ENCODE data around the gene CDS2.
A peak's percentile ranks its signal among the peaks of the same experiment; 100 is the strongest.

DNA sequence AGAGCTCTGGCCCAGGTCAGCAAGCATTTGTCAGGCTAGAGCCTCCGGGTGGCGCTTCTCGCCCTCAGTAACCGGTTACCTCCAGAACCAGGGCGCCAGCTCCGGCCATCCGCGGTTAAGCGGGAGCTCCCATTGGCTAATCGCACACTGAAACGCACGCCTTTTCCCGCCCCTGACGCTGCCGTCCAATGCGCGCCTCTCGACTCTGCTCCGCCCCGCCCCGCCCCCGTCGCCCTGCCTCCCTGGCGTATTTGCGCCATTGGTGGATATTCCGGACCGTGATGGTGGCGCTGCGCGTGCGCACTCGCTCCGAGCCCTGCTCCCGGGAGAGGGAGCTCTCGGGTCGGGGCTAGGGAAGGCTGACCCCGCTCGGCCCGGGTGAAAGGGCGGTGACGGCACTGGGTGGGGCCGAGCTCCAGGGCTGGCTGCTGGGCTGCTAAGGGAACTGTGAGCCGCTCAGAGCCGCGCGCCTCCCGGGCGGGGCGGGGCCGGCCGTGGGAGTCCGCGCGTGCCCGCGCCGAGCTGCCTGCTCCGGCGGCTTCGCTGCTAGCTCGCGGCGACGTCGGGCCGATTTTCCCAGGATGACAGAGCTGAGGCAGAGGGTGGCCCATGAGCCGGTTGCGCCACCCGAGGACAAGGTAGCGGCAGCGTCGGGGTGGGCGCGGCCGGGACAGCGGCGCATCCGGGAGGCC lies at the start of gene CDS2:
- TF ChIP-seq, protein P1, sequence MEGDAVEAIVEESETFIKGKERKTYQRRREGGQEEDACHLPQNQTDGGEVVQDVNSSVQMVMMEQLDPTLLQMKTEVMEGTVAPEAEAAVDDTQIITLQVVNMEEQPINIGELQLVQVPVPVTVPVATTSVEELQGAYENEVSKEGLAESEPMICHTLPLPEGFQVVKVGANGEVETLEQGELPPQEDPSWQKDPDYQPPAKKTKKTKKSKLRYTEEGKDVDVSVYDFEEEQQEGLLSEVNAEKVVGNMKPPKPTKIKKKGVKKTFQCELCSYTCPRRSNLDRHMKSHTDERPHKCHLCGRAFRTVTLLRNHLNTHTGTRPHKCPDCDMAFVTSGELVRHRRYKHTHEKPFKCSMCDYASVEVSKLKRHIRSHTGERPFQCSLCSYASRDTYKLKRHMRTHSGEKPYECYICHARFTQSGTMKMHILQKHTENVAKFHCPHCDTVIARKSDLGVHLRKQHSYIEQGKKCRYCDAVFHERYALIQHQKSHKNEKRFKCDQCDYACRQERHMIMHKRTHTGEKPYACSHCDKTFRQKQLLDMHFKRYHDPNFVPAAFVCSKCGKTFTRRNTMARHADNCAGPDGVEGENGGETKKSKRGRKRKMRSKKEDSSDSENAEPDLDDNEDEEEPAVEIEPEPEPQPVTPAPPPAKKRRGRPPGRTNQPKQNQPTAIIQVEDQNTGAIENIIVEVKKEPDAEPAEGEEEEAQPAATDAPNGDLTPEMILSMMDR (IDR thresholded peaks at IDR 0.05): peak; percentile 45 to 86 (median 64)
- TF ChIP-seq POLR2A (IDR thresholded peaks at IDR 0.05): peak; percentile 80

Measured in ovary (tissue), 3 donors.